GM18507 (cell line): ENCODE data around the gene PFN4.
"Not testable (repeated sequence)": the region's sequence is repeated elsewhere in the genome, so short reads cannot be mapped to it uniquely, and the experiment has no call there.

ENCODE experiments used
- DNase-seq: peaks from one replicate; pipeline ENCODE4 v3.0.0; 2011; ENCODE audit warnings: low read depth; ENCODE audit not compliant: insufficient read length; ENCODE audit errors: extremely low spot score
- FAIRE-seq: peaks from 2 replicates; lab custom pipeline; 2011; peaks lifted over from hg19 to GRCh38; lab: Jason Lieb, UNC

The PFN4 gene

DNA sequence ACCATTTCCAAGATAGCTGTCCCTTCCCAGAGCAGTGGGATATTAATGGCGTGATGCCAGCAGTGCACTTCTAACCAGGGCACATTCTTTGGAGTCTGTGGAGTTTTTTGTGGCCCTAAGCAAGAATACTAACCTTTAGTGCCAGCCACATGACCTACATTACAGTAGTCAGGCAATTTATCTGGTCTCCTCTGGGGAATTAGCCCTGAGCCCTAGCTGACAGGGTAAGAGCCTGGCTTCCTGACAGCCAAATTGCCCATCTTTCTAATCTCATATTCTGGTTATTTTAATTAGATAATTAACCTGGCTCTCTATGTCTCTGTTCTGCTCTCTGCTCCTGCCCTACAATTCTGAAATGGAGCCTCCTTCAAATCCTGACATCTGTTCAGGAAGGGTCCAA, 5.2 kb downstream of the PFN4 start:
- FAIRE-seq: no peak
- no peak for DNase-seq

- no peak for DNase-seq
- no peak for FAIRE-seq
These were observed 8.1 kb downstream of the PFN4 start for GRCh38 chr2:24115057-24115456.

GRCh38 chr2:24111407-24111901, 11.7 kb downstream of the PFN4 start:
- FAIRE-seq (no peak), DNase-seq (no peak)

- FAIRE-seq (no peak), DNase-seq (no peak)
These were observed 12.4 kb downstream of the PFN4 start for GRCh38 chr2:24110660-24111303.

DNA sequence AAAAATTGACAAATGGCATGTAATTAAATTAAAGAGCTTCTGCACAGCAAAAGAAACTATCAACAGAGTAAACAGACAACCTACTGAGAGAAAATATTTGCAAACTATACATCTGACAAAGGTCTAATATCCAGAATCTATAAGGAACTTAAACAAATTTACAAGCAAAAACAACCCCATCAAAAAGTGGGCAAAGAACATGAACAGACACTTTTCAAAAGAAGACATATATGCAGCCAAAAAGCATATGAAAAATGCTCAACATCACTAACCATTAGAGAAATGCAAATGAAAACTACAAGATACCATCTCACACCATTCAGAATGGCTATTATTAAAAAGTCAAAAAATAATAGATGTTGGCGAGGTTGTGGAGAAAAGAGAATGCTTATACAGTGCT, 13.7 kb downstream of the PFN4 start:
- not testable (repeated sequence) for FAIRE-seq, DNase-seq

GRCh38 chr2:24107336-24107735, 15.8 kb downstream of the PFN4 start:
- FAIRE-seq: no peak
- no peak for DNase-seq

DNA sequence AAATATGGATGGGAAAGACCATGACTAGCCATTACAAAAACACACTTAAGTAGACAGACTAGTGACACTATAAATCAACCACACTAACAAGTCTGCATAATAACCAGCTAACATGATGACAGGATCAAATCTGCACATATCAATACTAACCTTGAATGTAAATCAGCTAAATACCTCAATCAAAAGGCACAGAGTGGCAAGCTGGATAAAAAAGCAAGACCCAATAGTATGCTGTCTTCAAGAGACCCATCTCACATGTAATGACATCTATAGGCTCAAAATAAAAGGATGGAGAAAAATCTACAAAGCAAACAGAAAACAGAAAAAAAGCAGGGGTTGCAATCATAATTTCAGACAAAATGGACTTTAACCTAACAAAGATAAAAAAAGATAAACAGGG, 16.3 kb downstream of the PFN4 start:
- DNase-seq (no peak), FAIRE-seq (no peak)

GRCh38 chr2:24105816-24106215, 17.3 kb downstream of the PFN4 start:
- FAIRE-seq: no peak

GRCh38 chr2:24104906-24105305, 18.2 kb downstream of the PFN4 start:
- FAIRE-seq (no peak), DNase-seq (no peak)

More at GRCh38 chr2:24105816-24106215, 17.3 kb downstream of the PFN4 start:
- no peak for DNase-seq

GRCh38 chr2:24104110-24104650, 19.0 kb downstream of the PFN4 start:
- FAIRE-seq (no peak), DNase-seq (no peak)

DNA sequence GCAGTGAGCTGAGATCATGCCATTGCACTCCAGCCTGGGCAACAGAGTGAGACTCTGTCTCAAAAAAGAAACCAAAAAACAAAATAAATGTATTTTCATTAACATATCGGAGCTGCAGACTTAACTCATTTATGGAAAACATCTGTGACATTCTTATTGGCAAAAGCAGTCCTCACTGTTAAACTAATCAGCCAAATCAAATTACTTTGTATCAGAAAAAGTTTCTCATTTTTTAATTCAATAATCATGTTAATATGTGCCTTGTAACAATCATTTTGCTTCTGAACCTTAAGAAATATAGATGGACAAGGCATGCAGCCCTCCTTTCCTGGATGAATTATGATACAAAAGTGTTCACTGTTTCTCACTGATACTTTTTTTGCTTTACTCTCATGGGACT, 20.5 kb downstream of the PFN4 start:
- no peak for FAIRE-seq
- DNase-seq: no peak

- DNase-seq (no peak), FAIRE-seq (no peak)
These were observed 21.1 kb downstream of the PFN4 start for GRCh38 chr2:24101992-24102391.

DNA sequence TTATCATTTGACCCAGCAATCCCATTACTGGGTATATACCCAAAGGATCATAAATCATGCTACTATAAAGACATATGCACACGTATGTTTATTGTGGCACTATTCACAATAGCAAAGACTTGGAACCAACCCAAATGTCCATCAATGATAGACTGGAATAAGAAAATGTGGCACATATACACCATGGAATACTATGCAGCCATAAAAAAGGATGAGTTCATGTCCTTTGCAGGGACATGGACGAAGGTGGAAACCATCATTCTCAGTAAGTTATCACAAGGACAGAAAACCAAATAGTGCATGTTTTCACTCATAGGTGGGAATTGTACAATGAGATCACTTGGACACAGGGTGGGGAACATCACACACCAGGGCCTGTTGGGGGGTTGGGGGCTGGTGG, 22.4 kb downstream of the PFN4 start:
- FAIRE-seq, DNase-seq: not testable (repeated sequence)

DNA sequence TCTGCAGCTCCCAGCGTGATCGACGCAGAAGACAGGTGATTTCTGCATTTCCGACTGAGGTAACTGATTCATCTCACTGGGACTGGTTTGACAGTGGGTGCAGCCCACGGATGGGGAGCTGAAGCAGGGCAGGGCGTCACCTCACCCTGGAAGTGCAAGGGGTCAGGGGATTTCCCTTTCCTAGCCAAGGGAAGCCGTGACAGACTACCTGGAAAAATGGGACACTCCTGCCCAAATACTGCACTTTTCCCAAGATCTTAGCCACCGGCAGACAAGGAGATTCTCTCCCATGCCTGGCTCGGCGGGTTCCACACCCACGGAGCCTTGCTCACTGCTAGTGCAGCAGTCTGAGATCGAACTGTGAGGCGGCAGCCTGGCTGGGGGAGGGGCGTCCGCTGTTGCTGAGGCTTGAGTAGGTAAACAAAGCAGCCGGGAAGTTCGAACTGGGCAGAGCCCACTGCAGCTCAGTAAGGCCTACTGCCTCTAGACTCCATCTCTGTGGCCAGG, 27.9 kb downstream of the PFN4 start:
- DNase-seq, FAIRE-seq: not testable (repeated sequence)

DNA sequence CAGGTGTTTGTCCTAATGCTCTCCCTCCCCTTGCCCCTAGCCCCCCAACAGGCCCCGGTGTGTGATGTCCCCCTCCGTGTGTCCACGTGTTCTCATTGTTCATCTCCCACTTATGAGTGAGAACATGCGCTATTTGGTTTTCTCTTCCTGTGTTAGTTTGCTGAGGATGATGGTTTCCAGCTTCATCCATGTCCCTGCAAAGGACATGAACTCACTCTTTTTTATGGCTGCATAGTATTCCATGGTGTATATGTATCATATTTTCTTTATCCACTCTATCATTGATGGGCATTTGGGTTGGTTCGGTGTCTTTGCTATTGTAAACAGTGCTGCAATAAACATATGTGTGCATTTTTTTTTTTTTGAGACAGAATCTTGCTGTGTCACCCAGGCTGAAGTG, 29.9 kb downstream of the PFN4 start:
- not testable (repeated sequence) for FAIRE-seq, DNase-seq

GRCh38 chr2:24088821-24089359, 34.2 kb downstream of the PFN4 start:
- DNase-seq (no peak), FAIRE-seq (no peak)

- no peak for DNase-seq
- FAIRE-seq: no peak
These were observed 36.1 kb downstream of the PFN4 start for GRCh38 chr2:24087032-24087431.

GRCh38 chr2:24086241-24086640, 36.9 kb downstream of the PFN4 start:
- no peak for FAIRE-seq
- DNase-seq: no peak

DNA sequence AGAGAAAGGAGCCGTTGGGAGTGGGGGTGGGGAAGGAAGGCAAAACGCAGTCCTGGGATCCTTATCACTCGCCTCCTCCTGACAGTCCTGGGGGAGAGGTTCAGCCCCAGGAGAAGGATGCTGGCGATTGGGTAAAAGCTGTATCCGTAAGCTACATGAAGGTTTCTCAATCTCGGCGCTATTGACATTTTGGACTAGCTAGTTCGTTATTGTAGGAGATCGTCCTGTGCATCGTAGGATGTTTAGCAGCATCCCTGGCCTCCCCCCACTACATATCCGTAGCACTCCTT, 38.0 kb downstream of the PFN4 start:
- FAIRE-seq (no peak), DNase-seq (no peak)

GRCh38 chr2:24084386-24085199, 38.5 kb downstream of the PFN4 start, which contains the start of gene TP53I3:
TP53I3 (minus strand) TSS chr2:24084834; CDS start chr2:24084326, 508 bp downstream.
- DNase-seq (peak; percentile 75), FAIRE-seq (peak; percentile 64)
